DOHH2 (cell line): ENCODE results near the gene MAPK6.

Experiments used
- H3F3A ChIP-seq: fragments of 200-600 bp; sonication (generic), shearing (Covaris generic); 2 replicates; pipeline ENCODE4 v1.6.0; 2016; ENCODE audit warnings: antibody characterized with exemption, mild to moderate bottlenecking; ENCODE audit not compliant: control insufficient read depth, insufficient read depth
- H3K27ac ChIP-seq: fragments of 200-600 bp; sonication (generic); 2 replicates; pipeline ENCODE4 v1.5.1; 2014; ENCODE audit warnings: low read depth, mild to moderate bottlenecking, low read length, moderate library complexity
- H3K27me3 ChIP-seq: fragments of 200-600 bp; sonication (generic); 2 replicates; pipeline ENCODE4 v1.6.1; 2014; ENCODE audit warnings: mild to moderate bottlenecking, low read length, mixed read lengths; ENCODE audit not compliant: control insufficient read depth
- H3K36me3 ChIP-seq: fragments of 200-600 bp; sonication (generic); 2 replicates; pipeline ENCODE4 v1.6.1; 2014; ENCODE audit warnings: mild to moderate bottlenecking, low read length, moderate library complexity, mixed read lengths; ENCODE audit not compliant: control insufficient read depth
- H3K4me1 ChIP-seq: fragments of 200-600 bp; sonication (generic); 2 replicates; pipeline ENCODE4 v1.6.1; 2014; ENCODE audit warnings: mild to moderate bottlenecking, low read length, mixed read lengths; ENCODE audit not compliant: control insufficient read depth
- H3K4me2 ChIP-seq: fragments of 200-600 bp; sonication (generic); 2 replicates; pipeline ENCODE4 v1.6.0; 2014; ENCODE audit warnings: mild to moderate bottlenecking, low read length, moderate library complexity
- H3K4me3 ChIP-seq: fragments of 200-600 bp; sonication (generic); 2 replicates; pipeline ENCODE4 v1.5.1; 2014; ENCODE audit warnings: mild to moderate bottlenecking, low read length, mixed read lengths
- H3K79me2 ChIP-seq: fragments of 200-600 bp; sonication (generic); 2 replicates; pipeline ENCODE4 v1.6.1; 2014; ENCODE audit warnings: mild to moderate bottlenecking, low read length, mixed read lengths; ENCODE audit not compliant: control insufficient read depth
- H3K9me2 ChIP-seq: fragments of 200-600 bp; sonication (generic); replicated peaks from 2 replicates; pipeline ENCODE4 v1.6.1; 2014; ENCODE audit warnings: mild to moderate bottlenecking, low read length, mixed read lengths; ENCODE audit not compliant: control insufficient read depth
- H3K9me3 ChIP-seq: fragments of 200-600 bp; sonication (generic); 2 replicates; pipeline ENCODE4 v1.6.1; 2014; ENCODE audit warnings: antibody characterized with exemption, low read length, mixed read lengths; ENCODE audit not compliant: control insufficient read depth, insufficient read depth
- H4K20me1 ChIP-seq: fragments of 200-600 bp; sonication (generic); 2 replicates; pipeline ENCODE4 v1.6.0; 2014; ENCODE audit warnings: low read depth, mild to moderate bottlenecking, antibody characterized with exemption, low read length, moderate library complexity; ENCODE audit not compliant: control insufficient read depth, insufficient read depth
- EZH2phosphoT487 ChIP-seq: fragments of 200-600 bp; sonication (generic); IDR thresholded peaks from 2 replicates; pipeline ENCODE4 v1.6.1; 2017; ENCODE audit warnings: borderline replicate concordance, mild to moderate bottlenecking, antibody characterized with exemption, low read length, moderate library complexity, mixed read lengths
- TF ChIP-seq, protein P1 (sequence below): fragments of 200-600 bp; sonication (generic); IDR thresholded peaks from one replicate; pipeline ENCODE4 v1.5.1; 2014; ENCODE audit warnings: antibody characterized with exemption, mild to moderate bottlenecking, low read depth, low read length; ENCODE audit not compliant: poor library complexity, severe bottlenecking

The MAPK6 gene

GRCh38 chr15:52012210-52012609 is 6.8 kb upstream of the MAPK6 start:
- H4K20me1 ChIP-seq = no peaks in the 10 kb centered on the region
- H3K9me3 ChIP-seq = no peaks in the 10 kb centered on the region
- no peak overlapping the region for H3K4me3 ChIP-seq
- H3K27me3 ChIP-seq = no peaks in the 10 kb centered on the region
- no peaks in the 10 kb centered on the region for H3K36me3 ChIP-seq
- H3K79me2 ChIP-seq = no peaks in the 10 kb centered on the region
- H3K9me2 ChIP-seq = no peaks in the 10 kb centered on the region
- TF ChIP-seq EZH2phosphoT487 = no peak
- TF ChIP-seq, protein P1, sequence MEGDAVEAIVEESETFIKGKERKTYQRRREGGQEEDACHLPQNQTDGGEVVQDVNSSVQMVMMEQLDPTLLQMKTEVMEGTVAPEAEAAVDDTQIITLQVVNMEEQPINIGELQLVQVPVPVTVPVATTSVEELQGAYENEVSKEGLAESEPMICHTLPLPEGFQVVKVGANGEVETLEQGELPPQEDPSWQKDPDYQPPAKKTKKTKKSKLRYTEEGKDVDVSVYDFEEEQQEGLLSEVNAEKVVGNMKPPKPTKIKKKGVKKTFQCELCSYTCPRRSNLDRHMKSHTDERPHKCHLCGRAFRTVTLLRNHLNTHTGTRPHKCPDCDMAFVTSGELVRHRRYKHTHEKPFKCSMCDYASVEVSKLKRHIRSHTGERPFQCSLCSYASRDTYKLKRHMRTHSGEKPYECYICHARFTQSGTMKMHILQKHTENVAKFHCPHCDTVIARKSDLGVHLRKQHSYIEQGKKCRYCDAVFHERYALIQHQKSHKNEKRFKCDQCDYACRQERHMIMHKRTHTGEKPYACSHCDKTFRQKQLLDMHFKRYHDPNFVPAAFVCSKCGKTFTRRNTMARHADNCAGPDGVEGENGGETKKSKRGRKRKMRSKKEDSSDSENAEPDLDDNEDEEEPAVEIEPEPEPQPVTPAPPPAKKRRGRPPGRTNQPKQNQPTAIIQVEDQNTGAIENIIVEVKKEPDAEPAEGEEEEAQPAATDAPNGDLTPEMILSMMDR = no peak
- H3K27ac ChIP-seq = no peak overlapping the region
- H3K4me2 ChIP-seq = no peak overlapping the region
- peaks cover 26% of the 10 kb centered on the region for H3K4me1 ChIP-seq
- peaks cover 4% of the 10 kb centered on the region; the same call in 1 of the 2 replicates for H3F3A ChIP-seq

DNA sequence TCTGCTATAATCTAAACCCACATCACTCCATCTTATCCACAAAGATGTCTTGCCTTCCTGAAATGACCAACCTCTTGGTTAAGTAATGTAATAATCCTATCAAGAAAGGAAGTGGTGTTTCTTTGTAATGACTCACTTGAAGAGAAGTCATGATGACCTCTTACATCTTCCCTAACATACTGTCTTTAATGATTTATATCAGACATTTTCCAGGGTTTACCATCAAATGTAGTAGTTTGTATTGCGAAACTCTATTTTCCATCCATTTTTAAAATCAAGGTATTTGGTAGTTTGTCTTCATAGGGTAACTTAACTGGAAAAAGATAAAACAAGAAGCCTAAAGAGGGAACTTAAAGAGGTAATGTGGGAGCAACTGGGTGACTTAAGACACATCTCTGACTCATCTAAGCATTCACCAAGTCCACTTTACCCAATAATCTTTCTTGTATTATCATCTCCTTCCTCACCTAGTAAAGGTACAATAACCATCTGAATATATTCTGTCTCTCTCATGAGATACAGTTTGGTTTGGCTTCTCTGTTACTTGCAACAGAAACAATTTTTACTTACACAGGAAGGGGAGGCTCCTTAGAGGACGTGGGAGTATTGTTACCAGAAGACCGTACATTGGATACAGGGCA is 5.7 kb upstream of the MAPK6 start:
- no peaks in the 10 kb centered on the region for H3K36me3 ChIP-seq
- peaks cover 17% of the 10 kb centered on the region for H3K4me1 ChIP-seq
- H3K27ac ChIP-seq = no peak overlapping the region
- H3F3A ChIP-seq = peaks cover under 1% of the 10 kb centered on the region; the same call in 1 of the 2 replicates
- H3K79me2 ChIP-seq = no peaks in the 10 kb centered on the region
- no peaks in the 10 kb centered on the region for H3K9me3 ChIP-seq
- no peaks in the 10 kb centered on the region for H3K9me2 ChIP-seq
- no peaks in the 10 kb centered on the region for H3K27me3 ChIP-seq
- no peaks in the 10 kb centered on the region for H4K20me1 ChIP-seq
- H3K4me2 ChIP-seq = no peak overlapping the region
- no peak overlapping the region for H3K4me3 ChIP-seq
- TF ChIP-seq, protein P1 = no peak
- no peak for TF ChIP-seq EZH2phosphoT487

GRCh38 chr15:52014616-52015015 is 4.4 kb upstream of the MAPK6 start:
- H3K4me3 ChIP-seq = no peak overlapping the region
- H3K36me3 ChIP-seq = no peaks in the 10 kb centered on the region; the same call in 1 of the 2 replicates
- TF ChIP-seq, protein P1 = no peak
- no peak for TF ChIP-seq EZH2phosphoT487
- H3K9me2 ChIP-seq = no peaks in the 10 kb centered on the region
- H3F3A ChIP-seq = no peaks in the 10 kb centered on the region
- H3K27ac ChIP-seq = no peak overlapping the region
- peaks cover 5% of the 10 kb centered on the region for H3K79me2 ChIP-seq
- H3K9me3 ChIP-seq = no peaks in the 10 kb centered on the region
- H3K4me2 ChIP-seq = no peak overlapping the region
- no peaks in the 10 kb centered on the region for H3K27me3 ChIP-seq
- H4K20me1 ChIP-seq = no peaks in the 10 kb centered on the region
- H3K4me1 ChIP-seq = peaks cover 11% of the 10 kb centered on the region
